DOHH2 (cell line): ENCODE measurements around the gene SMIM5.

Source experiments
- H3F3A ChIP-seq: fragments of 200-600 bp; sonication (generic), shearing (Covaris generic); 2 replicates; pipeline ENCODE4 v1.6.0; 2016; ENCODE audit warnings: antibody characterized with exemption, mild to moderate bottlenecking; ENCODE audit not compliant: control insufficient read depth, insufficient read depth
- H3K27ac ChIP-seq: fragments of 200-600 bp; sonication (generic); 2 replicates; pipeline ENCODE4 v1.5.1; 2014; ENCODE audit warnings: low read depth, mild to moderate bottlenecking, low read length, moderate library complexity
- H3K27me3 ChIP-seq: fragments of 200-600 bp; sonication (generic); 2 replicates; pipeline ENCODE4 v1.6.1; 2014; ENCODE audit warnings: mild to moderate bottlenecking, low read length, mixed read lengths; ENCODE audit not compliant: control insufficient read depth
- H3K36me3 ChIP-seq: fragments of 200-600 bp; sonication (generic); 2 replicates; pipeline ENCODE4 v1.6.1; 2014; ENCODE audit warnings: mild to moderate bottlenecking, low read length, moderate library complexity, mixed read lengths; ENCODE audit not compliant: control insufficient read depth
- H3K4me1 ChIP-seq: fragments of 200-600 bp; sonication (generic); 2 replicates; pipeline ENCODE4 v1.6.1; 2014; ENCODE audit warnings: mild to moderate bottlenecking, low read length, mixed read lengths; ENCODE audit not compliant: control insufficient read depth
- H3K4me2 ChIP-seq: fragments of 200-600 bp; sonication (generic); 2 replicates; pipeline ENCODE4 v1.6.0; 2014; ENCODE audit warnings: mild to moderate bottlenecking, low read length, moderate library complexity
- H3K4me3 ChIP-seq: fragments of 200-600 bp; sonication (generic); 2 replicates; pipeline ENCODE4 v1.5.1; 2014; ENCODE audit warnings: mild to moderate bottlenecking, low read length, mixed read lengths
- H3K79me2 ChIP-seq: fragments of 200-600 bp; sonication (generic); 2 replicates; pipeline ENCODE4 v1.6.1; 2014; ENCODE audit warnings: mild to moderate bottlenecking, low read length, mixed read lengths; ENCODE audit not compliant: control insufficient read depth
- H3K9me2 ChIP-seq: fragments of 200-600 bp; sonication (generic); replicated peaks from 2 replicates; pipeline ENCODE4 v1.6.1; 2014; ENCODE audit warnings: mild to moderate bottlenecking, low read length, mixed read lengths; ENCODE audit not compliant: control insufficient read depth
- H3K9me3 ChIP-seq: fragments of 200-600 bp; sonication (generic); 2 replicates; pipeline ENCODE4 v1.6.1; 2014; ENCODE audit warnings: antibody characterized with exemption, low read length, mixed read lengths; ENCODE audit not compliant: control insufficient read depth, insufficient read depth
- H4K20me1 ChIP-seq: fragments of 200-600 bp; sonication (generic); 2 replicates; pipeline ENCODE4 v1.6.0; 2014; ENCODE audit warnings: low read depth, mild to moderate bottlenecking, antibody characterized with exemption, low read length, moderate library complexity; ENCODE audit not compliant: control insufficient read depth, insufficient read depth
- CTCF ChIP-seq: fragments of 200-600 bp; sonication (generic); IDR thresholded peaks from one replicate; pipeline ENCODE4 v1.5.1; 2014; ENCODE audit warnings: antibody characterized with exemption, mild to moderate bottlenecking, low read depth, low read length; ENCODE audit not compliant: poor library complexity, severe bottlenecking
- EZH2phosphoT487 ChIP-seq: fragments of 200-600 bp; sonication (generic); IDR thresholded peaks from 2 replicates; pipeline ENCODE4 v1.6.1; 2017; ENCODE audit warnings: borderline replicate concordance, mild to moderate bottlenecking, antibody characterized with exemption, low read length, moderate library complexity, mixed read lengths

SMIM5 gene

GRCh38 chr17:75643643-75644017 is 10.4 kb downstream of the SMIM5 start:
- H3K27ac ChIP-seq: no peak overlapping the region
- no peaks in the 10 kb centered on the region for H3K4me1 ChIP-seq
- H3K4me3 ChIP-seq: no peak overlapping the region
- H3F3A ChIP-seq: no peaks in the 10 kb centered on the region
- H3K27me3 ChIP-seq: no peaks in the 10 kb centered on the region
- H3K79me2 ChIP-seq: peaks cover 8% of the 10 kb centered on the region
- no peaks in the 10 kb centered on the region for H3K9me3 ChIP-seq
- TF ChIP-seq CTCF (no peak), EZH2phosphoT487 (no peak)
- no peaks in the 10 kb centered on the region for H3K9me2 ChIP-seq
- H3K36me3 ChIP-seq: peaks cover 63% of the 10 kb centered on the region
- H3K4me2 ChIP-seq: no peak overlapping the region
- 0 out of 2 replicates have a peak, but pooled peaks cover 2% of the 10 kb centered on the region for H4K20me1 ChIP-seq

DNA sequence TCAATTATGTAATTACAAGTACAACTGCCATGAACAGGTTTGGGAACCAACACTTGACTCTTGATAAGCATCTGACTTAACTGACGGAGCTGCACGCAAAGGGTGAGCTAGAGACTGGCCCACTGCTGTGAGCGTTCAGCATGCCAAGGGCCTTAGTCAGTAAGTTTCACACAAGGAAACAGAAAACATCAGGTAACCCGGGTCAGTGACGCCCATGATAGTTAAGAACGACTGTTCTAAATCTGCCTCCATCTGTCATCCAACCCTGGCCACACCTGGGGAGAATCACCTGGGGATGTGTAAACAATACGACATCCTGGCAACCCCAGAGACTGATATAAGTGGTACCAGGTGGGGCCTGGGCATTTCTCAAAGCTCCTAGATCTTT is 12.3 kb downstream of the SMIM5 start:
- H3K4me2 ChIP-seq: no peak overlapping the region
- peaks cover 19% of the 10 kb centered on the region for H3K79me2 ChIP-seq
- no peak overlapping the region for H3K4me3 ChIP-seq
- H3K36me3 ChIP-seq: peaks cover 79% of the 10 kb centered on the region
- H3K27ac ChIP-seq: no peak overlapping the region
- no peaks in the 10 kb centered on the region for H3K4me1 ChIP-seq
- no peaks in the 10 kb centered on the region for H3K27me3 ChIP-seq
- TF ChIP-seq EZH2phosphoT487 (no peak), CTCF (no peak)
- H3K9me2 ChIP-seq: no peaks in the 10 kb centered on the region
- H3F3A ChIP-seq: no peaks in the 10 kb centered on the region
- 0 out of 2 replicates have a peak, but pooled peaks cover 2% of the 10 kb centered on the region for H4K20me1 ChIP-seq
- H3K9me3 ChIP-seq: no peaks in the 10 kb centered on the region

DNA sequence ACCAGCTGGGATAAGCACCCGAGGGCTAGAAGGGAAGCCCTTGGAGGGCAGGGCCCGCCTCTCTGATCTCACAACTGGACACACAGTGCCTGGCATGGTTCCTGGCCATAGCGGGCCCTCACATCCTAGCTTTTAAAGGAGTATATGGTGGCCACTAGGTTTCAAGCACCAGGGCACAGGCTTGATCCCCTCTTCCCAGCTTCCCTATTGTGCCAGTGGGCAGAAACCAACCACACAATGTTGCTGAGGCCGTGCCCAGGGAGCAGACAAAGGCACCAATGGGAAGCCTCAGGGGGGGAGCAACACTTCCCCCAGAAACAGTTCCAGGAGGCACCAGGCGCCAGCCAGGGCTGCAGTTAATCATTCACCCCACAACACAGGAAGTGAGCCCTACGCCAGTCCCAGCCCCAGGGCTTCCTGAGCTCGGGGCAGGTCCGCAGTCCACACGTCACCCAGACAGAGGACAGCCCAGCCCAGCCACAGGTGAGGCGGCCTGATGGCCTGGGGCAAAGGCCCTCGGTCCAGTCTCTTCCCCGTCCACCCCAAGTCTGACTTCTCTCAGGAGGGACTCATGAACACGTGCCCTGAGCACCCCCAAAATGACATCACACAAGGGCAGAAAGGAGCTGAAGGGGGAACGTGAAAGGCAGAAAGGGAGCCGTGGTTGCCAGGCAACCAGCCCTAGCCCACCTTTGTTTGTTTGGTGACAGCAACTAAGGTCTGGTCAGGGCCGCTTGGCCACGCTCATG is 12.8 kb downstream of the SMIM5 start:
- Histone ChIP-seq H3K4me1 (no peaks in the 10 kb centered on the region), H3K36me3 (peaks cover 80% of the 10 kb centered on the region), H3K4me2 (no peak overlapping the region), H3K79me2 (peaks cover 19% of the 10 kb centered on the region), H3K9me3 (no peaks in the 10 kb centered on the region), H3K27ac (no peak overlapping the region), H4K20me1 (0 out of 2 replicates have a peak, but pooled peaks cover 2% of the 10 kb centered on the region), H3K9me2 (no peaks in the 10 kb centered on the region), H3F3A (no peaks in the 10 kb centered on the region), H3K4me3 (no peak overlapping the region), H3K27me3 (no peaks in the 10 kb centered on the region)
- TF ChIP-seq CTCF (no peak), EZH2phosphoT487 (no peak)
